Kasumi-1 (cell line): ENCODE data around the gene TSEN54.
A peak's percentile ranks its signal among the peaks of the same experiment; 100 is the strongest.

Experiments
- DNase-seq, 2 experiments: peaks; one replicate each; lab custom pipeline; 2025; lab: John Stamatoyannopoulos, UW

Gene TSEN54

DNA sequence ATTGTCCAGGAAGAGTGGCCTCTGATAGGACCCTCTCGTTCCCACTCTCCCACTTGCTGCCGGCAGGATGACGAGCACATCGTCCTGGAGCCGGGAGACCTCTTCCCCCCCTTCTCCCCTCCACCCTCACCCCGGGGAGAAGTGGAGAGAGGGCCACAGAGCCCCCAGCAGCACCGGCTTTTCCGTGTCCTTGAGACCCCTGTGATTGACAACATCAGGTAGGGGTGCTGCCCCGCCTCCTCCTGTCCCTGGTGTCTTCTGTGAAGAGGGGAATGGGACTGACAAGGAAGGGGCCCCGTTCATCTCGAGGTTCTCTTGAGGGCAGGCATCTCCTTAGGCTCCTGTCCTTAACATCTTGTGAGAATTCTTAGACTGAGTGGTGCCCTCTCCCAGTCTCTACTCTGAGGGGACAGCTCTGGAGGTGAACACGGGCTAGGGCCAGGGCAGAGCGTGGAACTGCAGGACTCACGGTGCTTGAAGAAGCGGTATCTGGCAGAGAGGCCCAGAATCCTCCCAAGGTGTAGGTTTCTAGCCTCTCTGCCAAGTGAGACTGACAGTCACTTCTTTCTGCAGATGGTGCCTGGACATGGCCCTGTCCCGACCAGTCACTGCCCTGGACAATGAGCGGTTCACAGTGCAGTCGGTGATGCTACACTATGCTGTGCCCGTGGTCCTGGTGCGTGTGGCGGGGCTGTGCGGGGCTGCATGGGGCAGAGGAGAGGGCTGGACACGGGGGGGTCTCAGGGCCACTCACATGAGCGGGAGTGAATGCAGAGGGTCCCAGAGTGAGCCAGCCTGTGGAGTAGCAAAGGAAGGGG, 27.4 kb upstream of the TSEN54 start:
- DNase-seq = no peak

DNA sequence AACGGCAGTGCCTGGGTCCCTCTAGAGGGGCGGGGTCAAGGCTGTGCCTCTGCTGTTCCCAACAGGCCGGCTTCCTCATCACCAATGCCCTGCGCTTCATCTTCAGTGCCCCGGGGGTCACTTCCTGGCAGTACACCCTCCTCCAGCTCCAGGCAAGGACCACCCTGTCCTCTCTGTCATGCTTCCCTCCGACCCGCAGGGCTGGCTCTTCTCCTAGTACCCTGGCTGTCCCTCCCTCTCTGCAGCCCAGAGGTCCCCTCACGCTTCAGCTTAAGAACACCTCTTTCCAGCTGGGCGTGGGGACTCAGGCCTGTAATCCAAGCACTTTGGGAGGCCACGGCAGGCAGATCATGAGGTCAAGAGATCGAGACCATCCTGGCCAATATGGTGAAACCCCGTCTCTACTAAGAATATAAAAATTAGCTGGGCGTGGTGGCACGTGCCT, 26.8 kb upstream of the TSEN54 start:
- no peak for DNase-seq

DNA sequence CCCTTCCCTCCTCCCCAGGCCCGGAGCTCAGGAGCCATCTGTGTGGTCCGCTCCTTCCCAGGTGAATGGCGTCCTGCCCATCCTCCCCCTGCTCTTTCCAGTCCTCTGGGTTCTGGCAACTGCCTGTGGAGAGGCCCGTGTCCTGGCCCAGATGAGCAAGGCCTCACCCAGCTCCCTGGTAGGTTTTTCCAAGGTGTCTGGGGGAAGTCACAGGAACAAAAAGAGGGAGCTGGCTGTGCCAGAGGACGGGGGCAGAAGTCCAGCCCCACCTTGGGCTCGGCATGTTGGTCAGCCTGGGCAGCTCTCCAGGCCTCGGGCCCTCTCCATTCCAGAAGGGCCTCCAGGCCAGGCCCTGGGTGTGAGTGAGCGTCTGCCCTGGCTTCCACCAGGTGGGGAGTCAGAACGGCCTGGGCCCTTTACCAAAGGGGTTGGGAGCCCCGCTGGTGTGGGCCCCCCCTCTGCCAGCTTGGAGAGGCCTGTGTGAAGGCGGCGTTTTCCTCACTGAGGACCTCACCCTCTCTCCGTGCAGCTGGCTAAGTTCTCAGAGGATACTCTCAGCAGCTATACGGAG, 26.1 kb upstream of the TSEN54 start:
- DNase-seq = no peak

DNA sequence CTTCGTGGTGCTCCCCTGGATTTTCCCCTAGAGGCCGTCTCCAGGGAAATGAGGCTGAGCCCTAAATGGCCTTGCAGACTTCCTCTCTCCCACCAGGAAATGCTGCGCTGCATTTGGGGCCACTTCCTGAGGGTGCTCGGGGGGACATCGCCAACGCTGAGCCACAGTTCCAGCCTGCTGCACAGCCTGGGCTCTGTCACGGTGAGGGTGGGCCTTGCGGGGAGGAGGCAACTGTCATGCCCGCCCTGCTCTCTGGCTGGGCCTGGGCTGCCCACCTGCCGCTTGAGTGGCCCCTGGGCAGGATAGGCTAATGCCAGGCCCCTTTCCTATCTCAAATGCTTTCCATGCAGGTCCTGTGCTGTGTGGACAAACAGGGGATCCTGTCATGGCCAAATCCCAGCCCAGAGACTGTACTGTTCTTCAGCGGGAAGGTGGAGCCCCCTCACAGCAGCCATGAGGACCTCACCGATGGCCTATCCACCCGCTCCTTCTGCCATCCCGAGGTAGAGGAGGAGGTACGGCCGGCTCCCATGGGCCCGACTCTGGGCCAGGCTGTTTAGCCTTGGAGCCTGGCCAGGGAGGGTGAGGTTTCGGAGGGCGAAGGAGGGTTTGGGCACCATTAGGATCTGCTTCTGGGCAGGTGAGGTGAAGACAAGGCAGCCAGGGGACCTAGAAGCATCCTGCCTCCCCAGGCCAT, 25.2 kb upstream of the TSEN54 start:
- DNase-seq = peak; percentile 47 to 55

DNA sequence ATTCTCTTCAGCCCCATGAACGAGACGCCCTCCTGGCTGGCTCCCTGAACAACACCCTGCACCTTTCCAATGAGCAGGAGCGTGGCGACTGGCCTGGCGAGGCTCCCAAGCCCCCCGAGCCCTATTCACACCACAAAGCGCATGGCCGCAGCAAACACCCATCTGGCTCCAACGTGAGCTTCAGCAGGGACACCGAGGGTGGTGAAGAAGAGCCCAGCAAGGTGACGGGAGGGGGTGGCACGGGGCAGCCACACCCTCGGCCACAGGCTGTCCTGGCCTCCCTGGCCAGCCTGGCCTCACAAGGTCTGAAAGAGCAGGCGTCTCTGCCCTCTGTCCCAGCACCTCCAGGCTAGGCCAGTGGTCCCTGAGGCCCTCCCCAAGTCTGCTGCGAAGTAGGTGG, 24.6 kb upstream of the TSEN54 start:
- DNase-seq = no peak

DNA sequence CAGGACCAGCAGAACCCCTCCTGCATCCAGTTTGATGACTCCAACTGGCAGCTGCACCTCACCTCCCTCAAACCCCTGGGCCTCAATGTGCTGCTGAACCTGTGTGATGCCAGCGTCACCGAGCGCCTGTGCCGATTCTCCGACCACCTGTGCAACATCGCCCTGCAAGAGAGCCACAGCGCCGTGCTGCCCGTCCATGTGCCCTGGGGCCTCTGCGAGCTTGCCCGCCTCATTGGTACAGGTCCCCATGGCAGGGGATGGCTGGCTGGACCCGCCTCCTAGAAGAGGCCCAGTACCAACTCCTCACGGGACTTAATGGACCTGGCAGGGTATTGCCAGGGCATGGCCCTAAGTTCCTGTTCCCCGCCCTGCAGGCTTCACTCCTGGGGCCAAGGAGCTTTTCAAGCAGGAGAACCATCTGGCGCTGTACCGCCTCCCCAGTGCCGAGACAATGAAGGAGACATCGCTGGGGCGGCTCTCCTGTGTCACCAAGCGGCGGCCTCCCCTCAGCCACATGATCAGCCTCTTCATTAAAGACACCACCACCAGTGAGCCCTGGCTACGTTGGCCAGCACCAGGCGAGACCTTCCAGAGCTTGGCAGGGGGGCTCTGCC, 23.7 kb upstream of the TSEN54 start:
- DNase-seq = no peak

DNA sequence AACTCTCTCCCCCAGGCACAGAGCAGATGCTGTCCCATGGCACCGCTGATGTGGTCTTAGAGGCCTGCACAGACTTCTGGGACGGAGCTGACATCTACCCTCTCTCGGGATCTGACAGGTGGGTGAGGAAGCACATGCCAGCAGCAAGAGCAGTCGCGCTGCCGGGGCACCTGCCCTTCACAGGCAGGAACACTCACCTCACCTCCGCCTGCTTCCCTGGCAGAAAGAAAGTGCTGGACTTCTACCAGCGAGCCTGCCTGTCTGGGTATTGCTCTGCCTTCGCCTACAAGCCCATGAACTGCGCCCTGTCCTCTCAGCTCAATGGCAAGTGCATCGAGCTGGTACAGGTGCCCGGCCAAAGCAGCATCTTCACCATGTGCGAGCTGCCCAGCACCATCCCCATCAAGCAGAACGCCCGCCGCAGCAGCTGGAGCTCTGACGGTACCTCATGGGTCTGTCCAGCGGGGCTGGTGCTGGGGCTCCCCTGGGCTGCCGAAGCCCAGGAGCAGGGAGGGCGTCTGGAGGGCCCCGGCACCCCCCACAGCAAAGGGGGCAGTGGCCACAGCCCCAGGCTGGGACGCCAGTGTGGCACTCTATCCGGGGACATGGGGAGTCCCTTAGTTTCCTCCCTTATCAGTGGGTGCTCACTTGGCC, 22.7 kb upstream of the TSEN54 start:
- DNase-seq = no peak

DNA sequence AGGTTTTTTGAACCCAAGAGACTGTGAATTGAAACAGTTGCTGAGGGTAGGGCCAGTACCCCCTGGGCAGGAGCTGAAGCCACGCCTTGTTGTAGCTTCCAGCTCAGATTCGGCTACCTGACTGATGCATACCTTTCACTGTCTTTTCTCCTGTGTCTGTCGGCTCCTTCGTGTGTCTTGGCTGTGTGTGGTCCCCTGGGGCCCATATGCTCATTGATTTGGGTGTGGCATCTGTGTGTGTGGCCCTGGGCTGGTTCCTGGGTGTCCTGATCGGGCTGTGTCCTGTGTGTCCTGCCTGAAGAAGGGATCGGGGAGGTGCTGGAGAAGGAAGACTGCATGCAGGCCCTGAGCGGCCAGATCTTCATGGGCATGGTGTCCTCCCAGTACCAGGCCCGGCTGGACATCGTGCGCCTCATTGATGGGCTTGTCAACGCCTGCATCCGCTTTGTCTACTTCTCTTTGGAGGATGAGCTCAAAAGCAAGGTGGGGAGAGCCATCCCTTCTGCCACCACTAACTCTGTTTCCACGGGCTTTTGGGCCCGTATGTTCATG, 21.9 kb upstream of the TSEN54 start:
- no peak for DNase-seq

DNA sequence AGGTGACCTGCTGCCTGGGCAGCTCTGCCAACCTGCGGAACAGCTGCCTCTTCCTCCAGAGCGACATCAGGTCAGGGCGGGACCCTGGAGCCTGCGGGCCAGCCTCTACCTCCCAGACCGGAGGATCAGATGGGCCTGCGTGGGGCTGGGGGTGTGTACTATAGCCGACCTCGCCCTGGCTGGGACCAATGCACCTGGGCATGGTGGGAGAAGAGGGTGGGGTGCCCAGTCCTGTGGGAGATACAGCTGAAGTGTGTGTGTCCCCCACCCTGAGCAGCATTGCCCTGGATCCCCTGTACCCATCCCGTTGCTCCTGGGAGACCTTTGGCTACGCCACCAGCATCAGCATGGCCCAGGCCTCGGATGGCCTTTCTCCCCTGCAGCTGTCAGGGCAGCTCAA, 20.3 kb upstream of the TSEN54 start:
- no peak for DNase-seq

DNA sequence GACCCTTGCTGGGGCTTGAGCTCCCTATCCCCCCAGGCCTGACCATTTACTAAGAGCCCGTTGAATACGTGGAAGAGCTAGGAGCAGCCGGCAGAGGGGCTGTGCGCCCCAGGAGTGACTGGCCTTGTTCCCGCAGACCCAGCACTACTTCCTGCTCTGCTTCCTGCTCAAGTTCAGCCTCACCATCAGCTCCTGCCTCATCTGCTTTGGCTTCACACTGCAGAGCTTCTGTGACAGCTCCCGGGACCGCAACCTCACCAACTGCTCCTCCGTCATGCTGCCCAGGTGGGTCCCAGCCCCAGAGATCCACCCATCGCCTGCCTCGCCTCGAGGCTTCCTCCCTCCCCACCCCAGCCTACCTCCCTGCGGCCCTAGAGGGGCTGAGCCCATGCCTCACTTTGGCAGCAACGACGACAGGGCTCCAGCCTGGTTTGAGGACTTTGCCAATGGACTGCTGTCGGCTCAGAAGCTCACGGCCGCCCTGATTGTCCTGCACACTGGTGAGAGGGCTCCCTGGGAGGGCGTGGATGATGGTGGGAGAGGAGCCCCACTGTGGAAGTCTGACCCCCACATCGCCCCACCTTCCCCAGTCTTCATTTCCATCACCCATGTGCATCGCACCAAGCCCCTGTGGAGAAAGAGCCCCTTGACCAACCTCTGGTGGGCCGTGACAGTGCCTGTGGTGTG, 18.1 kb upstream of the TSEN54 start:
- peak; percentile 99 to 100 for DNase-seq

DNA sequence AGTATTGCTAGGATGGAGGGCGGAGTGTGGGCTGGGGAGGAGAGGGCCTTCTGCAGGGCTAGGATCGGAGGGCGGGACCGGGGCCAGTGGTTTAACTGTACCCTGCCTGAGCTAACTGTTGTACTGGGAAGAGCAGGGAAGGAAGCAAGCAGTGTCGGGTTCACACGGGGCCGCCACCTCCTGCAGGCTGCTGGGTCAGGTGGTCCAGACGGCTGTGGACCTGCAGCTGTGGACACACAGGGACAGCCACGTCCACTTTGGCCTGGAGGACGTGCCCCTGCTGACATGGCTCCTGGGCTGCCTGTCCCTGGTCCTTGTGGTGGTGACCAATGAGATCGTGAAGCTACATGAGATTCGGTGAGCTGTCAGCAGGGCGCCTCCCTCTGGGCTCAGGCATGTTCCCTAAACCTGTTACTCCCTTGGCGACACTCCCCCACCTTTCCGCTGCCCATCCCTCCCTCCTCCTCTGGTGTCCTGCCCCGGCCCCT, 17.6 kb upstream of the TSEN54 start:
- DNase-seq = peak; percentile 97

DNA sequence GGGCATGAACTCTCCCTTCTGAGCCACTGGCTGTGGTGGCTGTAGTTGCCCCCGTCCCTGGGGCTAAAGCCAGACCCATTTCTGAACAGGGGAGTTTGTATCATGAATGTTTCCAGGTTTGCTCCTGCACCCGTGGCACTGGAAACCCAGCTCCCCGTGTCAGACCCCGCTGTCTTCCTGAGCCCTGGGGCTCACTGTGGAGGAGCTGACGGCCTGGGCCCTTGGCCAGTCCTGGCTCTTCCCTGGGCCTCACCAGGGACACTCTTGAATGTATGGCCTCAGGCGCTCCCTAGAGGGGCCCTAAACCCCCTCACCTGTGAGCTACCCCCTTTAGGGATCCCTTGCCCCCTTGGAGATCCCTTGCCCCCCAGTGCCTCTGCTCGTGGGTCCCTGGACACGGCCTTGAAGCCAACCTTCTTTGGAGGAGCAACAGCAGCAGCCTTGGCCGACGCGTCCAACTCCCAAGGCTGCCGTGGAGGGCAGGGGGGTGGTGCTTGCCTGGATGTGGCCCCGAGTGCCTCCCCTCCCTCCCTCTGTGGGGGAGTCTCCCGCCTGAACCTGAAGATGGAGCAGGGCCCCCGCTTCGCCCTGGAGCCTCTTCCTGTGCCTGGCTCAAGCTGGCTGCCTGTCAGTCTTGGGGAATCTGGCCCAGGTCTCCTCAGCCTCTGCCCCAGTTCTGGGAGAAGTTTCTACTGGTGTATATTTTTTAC, 16.9 kb upstream of the TSEN54 start:
- peak; percentile 62 to 63 for DNase-seq

DNA sequence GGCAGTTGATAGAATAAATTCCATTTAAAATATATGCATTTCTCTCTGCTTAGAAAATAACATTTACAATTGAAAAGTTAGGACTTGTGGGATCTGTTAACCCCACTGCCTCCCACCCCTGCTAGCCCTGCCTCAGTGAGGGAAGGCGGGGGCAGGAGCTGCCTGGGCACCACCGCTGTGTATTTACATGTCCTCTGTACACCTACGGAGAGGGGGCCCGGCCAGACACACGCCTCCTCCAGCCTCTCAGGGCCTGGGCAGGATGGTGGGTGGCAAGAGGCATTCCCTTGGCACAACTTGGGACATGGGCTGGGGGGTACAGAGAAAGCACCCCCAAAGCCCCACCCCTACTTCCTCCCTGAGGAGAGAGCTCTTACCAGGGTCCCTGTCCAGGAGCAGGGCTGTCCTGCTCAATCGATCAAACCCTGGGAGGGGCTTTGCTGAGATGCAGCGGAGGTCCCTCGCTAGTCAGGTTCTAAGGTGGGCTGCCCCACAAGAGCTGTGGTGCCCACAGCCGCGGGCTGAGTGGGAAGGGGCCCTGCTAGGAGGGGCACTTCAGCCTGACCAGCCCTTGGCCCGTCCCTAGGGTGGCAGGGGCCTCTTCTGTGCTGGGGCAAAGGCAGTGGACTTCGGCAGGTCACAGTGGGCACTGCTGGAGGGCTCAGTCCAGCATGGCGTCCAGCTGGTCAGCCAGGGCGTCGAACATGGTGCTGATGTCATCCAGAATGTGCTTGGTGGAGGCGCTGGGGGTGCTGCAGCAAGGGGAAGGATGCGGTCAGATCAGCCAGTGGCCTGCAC, 15.7 kb upstream of the TSEN54 start:
- no peak for DNase-seq

DNA sequence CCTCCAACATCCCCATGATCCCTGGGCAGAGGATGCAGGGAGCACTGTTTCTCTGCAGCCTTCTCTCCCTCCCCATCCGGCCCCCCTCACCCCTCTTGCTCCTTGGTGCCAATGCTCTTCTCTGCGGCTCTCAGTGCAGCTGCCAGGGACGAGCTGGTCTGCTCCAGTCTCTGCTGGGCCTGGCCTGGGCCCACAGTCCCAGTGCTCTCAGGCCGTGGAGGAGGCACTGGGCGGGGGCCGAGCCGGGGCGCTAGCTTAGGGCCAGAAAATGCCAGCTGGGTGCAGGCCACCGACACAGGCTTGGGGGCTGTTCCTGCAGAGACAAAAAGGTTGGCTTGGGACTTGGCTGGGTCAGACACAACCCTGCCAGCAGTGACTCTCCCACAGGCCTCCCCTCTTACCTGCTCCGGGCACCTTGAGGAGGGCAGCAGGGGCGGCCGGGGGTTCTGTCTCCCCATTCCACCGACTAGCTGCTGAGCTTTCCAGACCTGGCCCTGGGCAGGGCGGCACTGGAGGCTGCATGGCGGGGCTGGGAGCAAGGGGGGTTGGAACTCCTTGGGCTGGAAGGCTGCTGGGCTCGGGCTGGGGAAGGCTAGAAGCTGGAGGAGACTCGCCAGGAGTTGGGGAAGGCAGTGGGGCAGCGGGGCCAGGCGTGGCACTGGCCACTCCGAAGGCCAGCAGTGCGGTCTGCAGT, 14.8 kb upstream of the TSEN54 start:
- no peak for DNase-seq

DNA sequence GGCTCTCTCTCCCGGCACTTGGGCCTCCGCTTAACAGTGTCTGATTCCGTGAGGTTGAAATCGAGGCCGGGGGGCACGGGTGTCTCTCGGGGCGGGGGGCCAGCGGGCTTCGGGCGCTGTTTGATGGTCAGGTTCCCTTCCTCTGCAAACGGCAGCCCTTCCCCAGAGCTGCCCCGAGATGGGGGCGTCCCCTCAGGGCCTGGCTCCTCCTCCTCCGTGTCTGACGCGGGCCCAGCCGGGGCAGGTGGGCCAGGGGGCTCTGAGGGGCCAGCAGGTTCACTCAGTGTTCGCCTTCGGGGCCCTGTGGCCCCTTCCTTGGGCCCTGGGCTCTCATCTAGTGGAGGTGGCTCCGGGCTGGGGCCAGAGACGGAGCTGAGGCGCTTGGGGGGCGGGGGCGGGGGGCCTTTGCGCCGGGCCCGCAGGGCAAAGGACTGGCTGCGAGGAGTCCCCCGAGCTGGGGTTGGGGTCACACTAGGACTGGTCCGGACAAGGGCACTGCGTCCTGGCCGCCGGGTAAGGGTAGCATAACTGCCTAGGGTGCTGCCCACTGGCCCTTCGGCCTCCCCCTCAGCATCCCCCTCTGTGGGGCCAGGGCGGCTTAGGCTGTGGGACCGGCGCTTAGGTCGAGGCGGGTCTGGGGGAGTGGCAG, 14.1 kb upstream of the TSEN54 start:
- DNase-seq = no peak

DNA sequence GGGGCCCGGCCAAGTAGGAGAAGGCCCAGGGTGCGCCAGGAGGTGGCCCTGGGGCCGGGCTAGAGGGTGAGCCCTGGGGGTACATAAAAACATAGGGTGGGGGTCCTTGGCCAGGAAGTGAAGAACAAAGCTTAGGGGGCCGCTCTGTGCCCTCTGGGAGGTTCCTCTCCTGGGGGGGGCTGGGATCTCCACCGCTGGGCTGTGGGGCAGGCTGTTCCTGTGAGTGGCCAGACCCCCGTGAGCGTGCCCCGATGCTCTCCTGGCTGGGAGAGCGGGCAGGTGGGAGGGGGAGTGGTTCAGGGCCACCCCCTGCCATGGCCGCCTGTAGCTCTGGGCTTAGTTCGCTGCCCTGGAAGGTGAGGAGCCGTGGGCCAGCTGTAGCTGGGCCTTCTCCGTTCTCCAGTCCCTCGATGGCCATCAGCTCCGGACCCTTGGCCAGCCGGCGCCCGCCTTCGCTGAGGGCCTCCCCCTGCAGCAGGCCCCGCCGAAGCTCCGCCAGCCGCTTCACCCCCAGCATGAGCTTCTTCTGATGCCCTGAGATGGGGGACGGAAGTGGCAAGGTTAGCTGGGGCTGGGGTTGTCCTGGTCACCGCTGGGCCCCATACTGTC, 13.5 kb upstream of the TSEN54 start:
- DNase-seq = no peak

DNA sequence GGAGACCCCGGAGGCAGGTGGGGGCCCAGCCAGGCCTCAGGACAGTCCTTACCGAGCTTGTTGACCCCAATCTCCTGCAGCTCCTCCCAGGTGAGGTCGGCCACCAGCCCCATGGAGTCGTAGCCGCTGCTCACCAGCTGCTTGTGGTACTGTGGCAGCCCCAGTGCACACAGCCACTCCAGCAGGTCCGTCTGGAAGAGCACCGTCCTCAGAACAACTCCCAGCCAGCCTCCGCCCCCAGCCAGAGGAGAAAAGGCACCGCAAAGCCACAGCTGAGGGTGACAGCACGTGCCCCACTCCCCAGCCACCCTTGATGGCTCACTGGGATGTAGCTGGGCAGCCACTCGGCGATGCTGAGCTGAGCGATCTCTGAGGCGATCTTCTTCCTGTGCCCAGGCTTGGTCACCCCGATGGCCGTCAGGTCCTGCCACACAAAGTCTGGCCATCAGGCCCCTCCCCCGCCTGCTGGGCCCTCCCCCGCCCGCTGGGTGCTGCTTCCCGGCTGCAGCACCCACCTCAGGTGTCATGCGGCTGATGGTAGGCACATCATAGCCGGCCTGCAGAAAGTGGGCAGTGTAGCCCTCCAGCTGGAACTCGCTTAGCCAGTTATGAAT, 12.9 kb upstream of the TSEN54 start:
- no peak for DNase-seq

DNA sequence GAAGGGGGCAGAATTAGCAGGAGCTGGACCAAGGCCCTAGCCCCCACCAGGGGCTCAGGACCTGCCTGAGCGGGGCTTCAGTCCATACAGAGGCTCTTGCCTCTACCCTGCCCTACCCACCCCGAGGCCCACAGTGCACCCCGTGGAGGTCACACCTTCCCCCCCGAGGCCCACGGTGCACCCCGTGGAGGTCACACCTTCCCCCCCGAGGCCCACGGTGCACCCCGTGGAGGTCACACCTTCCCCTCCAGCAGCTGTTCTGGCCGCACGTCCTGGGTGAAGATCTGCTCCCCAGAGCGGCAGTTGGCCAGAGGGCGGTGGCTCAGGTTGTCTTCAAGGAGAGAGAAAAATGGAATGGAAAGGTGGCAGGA, 12.4 kb upstream of the TSEN54 start:
- DNase-seq = no peak
